ENCODE results near the gene HDAC9. TPM values are rescaled to one million over a fixed set of nuclear protein-coding genes. Genes with fewer than 3 reads are reported as not detected.

Gene HDAC9
- total RNA-seq, 1 experiment from 2014 or later: 4.3 TPM

- CTCF ChIA-PET: no interaction called here
- no peak overlapping the region for H3K9ac ChIP-seq (ENCODE audit: low read length)
- no peaks in the 10 kb centered on the region for H3K9me3 ChIP-seq (ENCODE audit: control insufficient read depth in 1 of 2, insufficient read depth in 1 of 2, low read depth in 1 of 2, low read length in 2 of 2)
- H3K4me1 ChIP-seq (ENCODE audit: control insufficient read depth in 1 of 2, insufficient read depth in 2 of 2, low read length in 2 of 2): no peaks in the 10 kb centered on the region
- H3K27ac ChIP-seq (ENCODE audit: low read depth, low read length): no peak overlapping the region
- H3K9me2 ChIP-seq (ENCODE audit: insufficient read depth): no peaks in the 10 kb centered on the region
- H3K36me3 ChIP-seq (ENCODE audit: control insufficient read depth in 1 of 2, insufficient read depth in 2 of 2, low read length in 2 of 2): no peaks in the 10 kb centered on the region
- H3K27me3 ChIP-seq (ENCODE audit: insufficient read depth, low read length): no peaks in the 10 kb centered on the region
- DNase-seq (ENCODE audit: low read depth, low spot score): no peak
- H3K4me3 ChIP-seq (replicated peaks in 1 of 2; ENCODE audit: low read depth in 1 of 2, low read length in 2 of 2): no peak overlapping the region
- H3K79me2 ChIP-seq (ENCODE audit: insufficient read depth, low read length): no peaks in the 10 kb centered on the region
- TF ChIP-seq ZNF274 (IDR thresholded peaks at IDR 0.05; ENCODE audit: low read depth, low read length) (no peak), CEBPB (IDR thresholded peaks at IDR 0.05; ENCODE audit: low read depth) (no peak), FOSL1 (IDR thresholded peaks at IDR 0.05; ENCODE audit: low read depth) (no peak), ZBTB33 (IDR thresholded peaks at IDR 0.05; ENCODE audit: extremely low read depth, insufficient replicate concordance, low read length) (no peak), SRF (IDR thresholded peaks at IDR 0.05; ENCODE audit: low read depth) (no peak), CTCF (IDR thresholded peaks at IDR 0.05 in 2 of 3, conservative IDR thresholded peaks at IDR 0.05 in 1 of 3; ENCODE audit: borderline replicate concordance in 1 of 3, insufficient read depth in 1 of 3, low read depth in 2 of 3, low read length in 2 of 3) (no peak), MAX (IDR thresholded peaks at IDR 0.05) (no peak), ELF1 (IDR thresholded peaks at IDR 0.05; ENCODE audit: borderline replicate concordance, low read depth) (no peak), REST (IDR thresholded peaks at IDR 0.05; ENCODE audit: low read depth) (no peak), ATF3 (IDR thresholded peaks at IDR 0.05) (no peak), POLR2AphosphoS5 (IDR thresholded peaks at IDR 0.05; ENCODE audit: low read depth, low read length) (no peak), JUND (IDR thresholded peaks at IDR 0.05) (no peak), ZFX (IDR thresholded peaks at IDR 0.05) (no peak), TCF7L2 (IDR thresholded peaks at IDR 0.05; ENCODE audit: borderline replicate concordance, extremely low read depth, insufficient read depth, insufficient read length) (no peak), YY1 (IDR thresholded peaks at IDR 0.05; ENCODE audit: extremely low read depth, insufficient replicate concordance, low read depth, low read length) (no peak), SIN3A (IDR thresholded peaks at IDR 0.05; ENCODE audit: low read depth) (no peak), EZH2 (IDR thresholded peaks at IDR 0.05) (no peak), RAD21 (IDR thresholded peaks at IDR 0.05; ENCODE audit: low read depth) (no peak), CBX3 (IDR thresholded peaks at IDR 0.05; ENCODE audit: low read depth) (no peak)
- H3K4me2 ChIP-seq (ENCODE audit: low read length): no peak overlapping the region
- POLR2A ChIA-PET: no interaction called here
- no peak overlapping the region for H2AFZ ChIP-seq (ENCODE audit: low read depth, low read length, poor library complexity, severe bottlenecking)
- RAD21 ChIA-PET (ENCODE audit: low non-redundant PET in 1 of 2, low total read pairs in 2 of 2, uncharacterized antibody in 2 of 2, unreplicated experiment in 2 of 2): no interaction called here
- ATAC-seq: no peak
- intact Hi-C loops (cut with micrococcal nuclease): no loop called here
- BruUV-seq (replicated peaks): no TSS peak
- no peaks in the 10 kb centered on the region for H4K20me1 ChIP-seq (ENCODE audit: insufficient read depth)
These were observed 275.3 kb downstream of the HDAC9 start for GRCh38 chr7:18770822-18771221.
